ENCODE data around the gene SECISBP2. TPM values are rescaled to one million over a fixed set of nuclear protein-coding genes. Genes with fewer than 3 reads are reported as not detected.
A peak's percentile ranks its signal among the peaks of the same experiment; 100 is the strongest.

SECISBP2 gene
- polyA plus RNA-seq, 2 of the 4 experiments (the other 2 are of a cell fraction): 16.3 to 43.4 TPM

GRCh38 chr9:89358985-89359384, 40.7 kb downstream of the SECISBP2 start:
- no peaks in the 10 kb centered on the region for H3K9me3 ChIP-seq
- no peak overlapping the region for H3K27ac ChIP-seq
- ChIA-PET POLR2A (no interaction called here), CTCF (interaction anchor here (1.0 kb wide), 2 partner anchors 15 to 40 kb away, joined by 3 read pairs; partner anchors contain the start of gene SECISBP2)
- FAIRE-seq (no peak), ATAC-seq (peak in 1 of 2 experiments; percentile 59; a peak in 3 of 6 replicates), DNase-seq (ENCODE audit: low read depth in 1 of 2, low spot score in 1 of 2) (no peak)
- 85% methylated on average over 4 of the region's 4 CpGs for WGBS (ENCODE audit: missing lambda C conversion rate)
- H3K4me3 ChIP-seq: no peak overlapping the region
- TF ChIP-seq MAX (IDR thresholded peaks at IDR 0.05) (no peak), RFX5 (IDR thresholded peaks at IDR 0.05) (peak; percentile 92), MYC (IDR thresholded peaks at IDR 0.05; ENCODE audit: borderline replicate concordance, low read length) (no peak), MAFK (IDR thresholded peaks at IDR 0.05; ENCODE audit: partially characterized antibody) (no peak), FOXS1 (CRISPR knock-in tag; IDR thresholded peaks at IDR 0.05) (no peak), NFE2L2 (conservative IDR thresholded peaks at IDR 0.05; ENCODE audit: low read length) (no peak), SREBF2 (IDR thresholded peaks at IDR 0.05) (no peak), JUN (IDR thresholded peaks at IDR 0.05) (no peak)
- no peak overlapping the region for H3K4me2 ChIP-seq
- no peaks in the 10 kb centered on the region for H3K4me1 ChIP-seq

- TF ChIP-seq HOXA7 (CRISPR knock-in tag; IDR thresholded peaks at IDR 0.05) (no peak), CBX8 (IDR thresholded peaks at IDR 0.05) (no peak), POLR2AphosphoS2 (conservative IDR thresholded peaks at IDR 0.05; ENCODE audit: low read length) (no peak), MAX (IDR thresholded peaks at IDR 0.05) (no peak), HOXB5 (CRISPR knock-in tag; IDR thresholded peaks at IDR 0.05) (no peak), SMC3 (IDR thresholded peaks at IDR 0.05) (no peak), BCL3 (IDR thresholded peaks at IDR 0.05) (no peak), KDM1A (IDR thresholded peaks at IDR 0.05; ENCODE audit: low read depth) (no peak), TP53 (CRISPR knock-in tag; IDR thresholded peaks at IDR 0.05) (no peak), FOXS1 (CRISPR knock-in tag; IDR thresholded peaks at IDR 0.05) (no peak), PHF8 (IDR thresholded peaks at IDR 0.05; ENCODE audit: borderline replicate concordance, low read depth) (no peak), KDM5A (IDR thresholded peaks at IDR 0.05) (no peak), CHD2 (IDR thresholded peaks at IDR 0.05; ENCODE audit: low read length, partially characterized antibody) (no peak), PBX3 (IDR thresholded peaks at IDR 0.05) (no peak)
- FAIRE-seq (no peak), ATAC-seq (no peak), DNase-seq (ENCODE audit: low read depth in 1 of 2, low spot score in 1 of 2) (no peak)
- WGBS (ENCODE audit: missing lambda C conversion rate): 87% methylated on average over 8 of the region's 8 CpGs
- Histone ChIP-seq H3K9me3 (no peaks in the 10 kb centered on the region), H3K4me3 (no peak overlapping the region), H3K4me1 (no peaks in the 10 kb centered on the region), H3K4me2 (no peak overlapping the region), H3K27ac (no peak overlapping the region)
- ChIA-PET POLR2A (interaction anchor here (0.5 kb wide), 1 partner anchor 108 kb away, joined by 5 read pairs; no protein-coding TSS in a partner anchor), CTCF (interaction anchor here (1.3 kb wide), 1 partner anchor 189 kb away, joined by 4 read pairs; no protein-coding TSS in a partner anchor)
Measured at GRCh38 chr9:89359751-89360261, 41.5 kb downstream of the SECISBP2 start.

GRCh38 chr9:89360465-89360864, 42.2 kb downstream of the SECISBP2 start:
- H3K27ac ChIP-seq: no peak overlapping the region
- H3K4me2 ChIP-seq: no peak overlapping the region
- CTCF ChIA-PET: interaction anchor here (1.3 kb wide), 1 partner anchor 189 kb away, joined by 4 read pairs; no protein-coding TSS in a partner anchor
- no peak overlapping the region for H3K4me3 ChIP-seq
- no peak for DNase-seq (ENCODE audit: low read depth in 1 of 2, low spot score in 1 of 2)
- no peaks in the 10 kb centered on the region for H3K9me3 ChIP-seq
- no peak for FAIRE-seq
- no peaks in the 10 kb centered on the region for H3K4me1 ChIP-seq
- ATAC-seq: no peak
- TF ChIP-seq CBX2 (IDR thresholded peaks at IDR 0.05; ENCODE audit: borderline replicate concordance, low read depth): no peak
- no peak for TF ChIP-seq FOXS1 (CRISPR knock-in tag; IDR thresholded peaks at IDR 0.05)
- no peak for TF ChIP-seq JUN (IDR thresholded peaks at IDR 0.05)
- TF ChIP-seq PHF8 (IDR thresholded peaks at IDR 0.05; ENCODE audit: borderline replicate concordance, low read depth): no peak
- no peak for TF ChIP-seq EHF (CRISPR knock-in tag; IDR thresholded peaks at IDR 0.05)
- TF ChIP-seq GATA3 (IDR thresholded peaks at IDR 0.05; ENCODE audit: borderline replicate concordance): no peak
- TF ChIP-seq JUNB (IDR thresholded peaks at IDR 0.05): no peak
- TF ChIP-seq FOSL2 (IDR thresholded peaks at IDR 0.05): no peak
- TF ChIP-seq FOSL2 (CRISPR knock-in tag; IDR thresholded peaks at IDR 0.05): no peak
- no peak for TF ChIP-seq HOXB13 (CRISPR knock-in tag; IDR thresholded peaks at IDR 0.05; ENCODE audit: low read depth)
- TF ChIP-seq NFE2L2 (conservative IDR thresholded peaks at IDR 0.05; ENCODE audit: low read length): no peak
- TF ChIP-seq KDM1A (IDR thresholded peaks at IDR 0.05; ENCODE audit: low read depth): no peak
- TF ChIP-seq CBX8 (IDR thresholded peaks at IDR 0.05): no peak
- no peak for TF ChIP-seq RFX5 (IDR thresholded peaks at IDR 0.05)
- no peak for TF ChIP-seq TFCP2L1 (CRISPR knock-in tag; IDR thresholded peaks at IDR 0.05)
- POLR2A ChIA-PET: interaction anchor here (0.5 kb wide), 1 partner anchor 107 kb away, joined by 5 read pairs; no protein-coding TSS in a partner anchor
- 94% methylated on average over 3 of the region's 3 CpGs for WGBS (ENCODE audit: missing lambda C conversion rate)
